GM21529 (cell line): ENCODE results near the gene MRM2.

Experiments used
- ATAC-seq: cut with Tn5 transposase; IDR thresholded peaks from one replicate; pipeline ENCODE4 v1.9.1; 2021; ENCODE audit not compliant: unreplicated experiment

The MRM2 gene

GRCh38 chr7:2225336-2225735 lies 16.7 kb downstream of the MRM2 start:
- ATAC-seq, result no peak

DNA sequence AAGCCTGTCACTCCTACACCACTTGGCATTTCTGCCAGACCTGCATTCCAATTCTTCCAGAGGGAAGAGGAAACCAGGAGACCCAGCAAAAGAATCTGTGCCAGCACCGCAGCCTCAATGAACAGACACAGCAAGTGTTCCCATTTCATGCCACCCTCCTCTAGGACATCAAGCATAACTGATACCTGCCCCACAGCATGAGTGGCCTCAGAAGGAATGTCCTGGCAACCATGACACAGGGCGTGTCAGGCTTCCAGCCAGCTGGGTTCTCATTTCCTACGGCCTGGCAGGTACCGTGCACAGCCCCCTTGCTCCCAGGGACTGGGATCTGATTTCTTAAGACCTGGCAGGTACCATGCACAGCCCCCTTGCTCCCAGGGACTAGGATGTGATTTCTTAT lies 17.1 kb downstream of the MRM2 start:
- ATAC-seq, result no peak

GRCh38 chr7:2224491-2224928 lies 17.5 kb downstream of the MRM2 start:
- ATAC-seq, result no peak

- ATAC-seq, result no peak
Observed at GRCh38 chr7:2223321-2223720, 18.7 kb downstream of the MRM2 start.

- ATAC-seq, result no peak
Observed at GRCh38 chr7:2222516-2222915, 19.5 kb downstream of the MRM2 start.

DNA sequence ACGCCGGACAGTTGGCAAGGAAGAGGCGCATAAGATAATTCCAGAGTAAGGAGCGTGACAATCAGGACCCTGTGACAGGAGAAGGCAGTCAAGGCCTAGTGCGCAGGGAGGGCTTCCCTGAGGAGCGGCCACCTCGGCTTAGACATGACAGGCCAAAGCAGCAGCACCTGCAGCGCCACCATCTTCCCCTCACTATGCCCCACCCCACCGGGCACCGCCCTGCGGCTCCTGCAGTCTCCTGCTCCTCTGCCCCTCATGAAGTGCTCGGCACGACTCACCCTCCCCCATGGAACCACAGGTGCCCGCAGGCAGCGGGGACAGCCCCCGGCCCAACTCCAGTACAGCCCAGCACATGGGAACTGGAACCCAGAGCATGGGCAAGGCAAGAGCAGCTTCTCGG lies 21.1 kb downstream of the MRM2 start:
- ATAC-seq, result no peak

DNA sequence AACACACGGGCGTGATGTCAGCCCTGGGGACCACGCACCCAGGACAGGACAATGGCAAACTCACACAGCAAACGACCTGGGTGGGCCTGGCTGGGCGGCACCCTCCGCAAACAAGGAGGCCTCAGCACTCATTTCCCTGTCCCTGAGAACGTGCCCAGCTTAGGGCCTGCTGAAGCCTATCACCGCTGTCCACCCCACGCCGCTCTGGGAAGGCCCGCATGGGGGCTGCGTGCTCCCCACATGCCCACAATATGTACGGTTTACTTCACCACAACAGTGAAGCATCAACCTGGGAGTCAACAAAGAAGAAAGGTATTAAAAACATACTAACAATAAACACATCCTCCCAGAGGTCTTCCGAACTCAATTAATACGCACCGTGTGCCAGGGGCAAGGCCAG lies 21.5 kb downstream of the MRM2 start:
- ATAC-seq, result no peak

DNA sequence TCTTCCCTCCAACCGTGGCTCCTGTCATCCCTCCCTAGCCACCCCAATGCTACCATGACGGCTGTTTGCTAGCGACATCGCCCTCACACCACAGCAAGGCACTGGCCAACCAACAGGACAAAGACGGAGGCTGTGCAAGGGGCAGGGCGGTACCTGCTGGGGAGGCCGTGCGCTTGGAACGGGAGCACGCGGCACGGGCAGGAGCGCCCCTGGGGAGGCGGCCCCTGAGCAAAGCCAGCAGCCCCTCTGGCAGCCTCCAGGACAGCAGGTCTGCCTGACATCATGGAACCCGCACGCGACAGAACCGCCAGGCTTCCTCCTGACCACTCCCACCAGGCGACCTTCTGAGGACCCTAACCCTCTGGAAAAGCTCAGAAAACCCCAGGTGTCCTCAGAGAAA lies 22.0 kb downstream of the MRM2 start:
- ATAC-seq, result no peak

GRCh38 chr7:2219606-2220005 lies 22.4 kb downstream of the MRM2 start:
- ATAC-seq, result no peak

DNA sequence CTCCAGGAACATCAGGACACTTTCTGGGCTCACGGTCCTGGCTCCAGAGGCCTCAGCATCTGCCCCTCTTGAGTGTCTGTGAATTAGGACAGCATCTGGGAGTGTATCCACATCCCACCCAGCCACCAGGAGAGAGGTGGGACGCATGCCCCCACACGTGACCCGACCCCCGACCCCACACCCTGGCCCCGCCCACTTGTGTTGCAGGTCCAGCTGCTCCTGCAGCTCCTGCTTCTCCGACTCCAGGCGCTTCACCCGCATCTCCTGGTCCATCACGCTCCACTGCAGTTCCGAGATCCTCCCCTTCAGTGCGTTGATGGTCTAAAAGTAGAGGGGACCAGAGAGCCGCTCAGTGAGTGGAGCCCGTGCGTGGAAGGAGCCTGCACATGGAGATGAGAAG lies 22.9 kb downstream of the MRM2 start:
- no peak for ATAC-seq

- no peak for ATAC-seq
Observed at GRCh38 chr7:2218444-2218785, 23.6 kb downstream of the MRM2 start.

- no peak for ATAC-seq
Observed at GRCh38 chr7:2217716-2218443, 24.1 kb downstream of the MRM2 start.

DNA sequence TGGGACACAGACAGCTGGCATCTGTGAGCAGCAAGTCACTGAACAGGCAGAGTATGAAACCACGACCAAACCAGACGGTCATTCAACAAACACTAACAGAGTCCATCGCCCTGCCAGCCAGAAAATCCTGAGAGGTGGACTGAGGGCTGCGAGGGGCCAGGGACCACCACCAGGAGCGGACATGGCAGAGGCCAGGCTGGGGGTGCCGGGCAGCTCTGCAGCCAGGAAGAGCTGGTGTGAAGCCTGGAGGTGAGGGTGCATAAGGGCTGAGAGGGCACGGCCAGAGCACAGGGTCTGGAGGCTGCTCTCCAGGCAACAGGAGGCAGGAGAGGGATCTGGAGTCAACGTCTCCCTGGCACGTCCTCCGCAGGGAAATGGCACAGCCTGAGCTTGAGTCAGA lies 24.8 kb downstream of the MRM2 start:
- no peak for ATAC-seq

DNA sequence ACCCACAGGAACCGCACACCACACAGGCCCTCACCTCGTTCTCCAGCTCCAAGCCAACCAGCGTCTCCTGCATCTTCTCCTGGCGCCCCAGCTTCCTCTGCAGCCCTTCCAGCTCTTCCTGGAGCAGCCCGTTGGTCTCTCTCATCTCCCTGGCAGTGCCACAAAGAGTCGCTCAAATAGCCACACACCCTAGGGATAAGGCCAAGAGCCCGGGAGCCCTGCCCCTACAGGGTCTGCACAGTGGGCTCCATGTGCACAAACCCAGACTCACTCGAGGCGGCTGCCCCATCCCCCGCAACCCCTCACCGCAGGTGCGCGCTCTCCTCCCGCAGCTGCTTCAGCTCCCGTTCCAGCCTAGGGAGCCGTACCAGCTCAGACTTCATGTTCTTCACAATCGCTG lies 26.2 kb downstream of the MRM2 start:
- no peak for ATAC-seq

GRCh38 chr7:2214636-2215035 lies 27.4 kb downstream of the MRM2 start:
- no peak for ATAC-seq

DNA sequence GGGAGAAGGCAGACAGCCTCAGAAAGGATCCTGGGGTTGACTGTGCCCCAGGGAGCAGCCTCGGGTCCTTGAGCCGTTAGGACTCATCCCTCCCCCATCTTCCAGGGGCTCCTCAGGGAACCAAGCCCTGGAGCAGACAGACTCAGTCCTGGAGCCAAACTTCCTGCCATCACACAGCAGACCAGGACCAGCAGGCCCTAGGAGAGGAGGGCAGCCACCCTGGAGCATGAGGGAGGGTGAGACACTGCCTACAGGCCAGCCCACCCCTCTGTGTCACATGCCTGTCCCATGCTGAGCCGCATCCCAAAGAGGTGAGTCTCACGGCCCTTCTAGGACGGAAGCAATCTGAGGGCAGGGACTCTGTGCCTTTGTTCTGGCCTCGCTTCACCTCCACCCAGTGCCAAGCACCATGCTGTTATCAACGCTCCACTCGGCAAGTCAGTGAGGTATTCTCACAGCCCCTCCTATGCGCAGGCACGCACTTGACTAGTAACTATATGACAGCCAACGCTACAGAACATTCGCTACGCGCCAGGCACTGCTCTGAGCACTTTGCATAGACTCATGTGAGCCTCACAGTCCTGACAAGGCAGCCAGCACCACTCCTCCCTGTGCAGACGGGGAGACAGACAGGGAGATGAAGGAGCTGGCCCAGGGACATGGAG lies 28.3 kb downstream of the MRM2 start:
- no peak for ATAC-seq

GRCh38 chr7:2212906-2213305 lies 29.1 kb downstream of the MRM2 start:
- no peak for ATAC-seq

DNA sequence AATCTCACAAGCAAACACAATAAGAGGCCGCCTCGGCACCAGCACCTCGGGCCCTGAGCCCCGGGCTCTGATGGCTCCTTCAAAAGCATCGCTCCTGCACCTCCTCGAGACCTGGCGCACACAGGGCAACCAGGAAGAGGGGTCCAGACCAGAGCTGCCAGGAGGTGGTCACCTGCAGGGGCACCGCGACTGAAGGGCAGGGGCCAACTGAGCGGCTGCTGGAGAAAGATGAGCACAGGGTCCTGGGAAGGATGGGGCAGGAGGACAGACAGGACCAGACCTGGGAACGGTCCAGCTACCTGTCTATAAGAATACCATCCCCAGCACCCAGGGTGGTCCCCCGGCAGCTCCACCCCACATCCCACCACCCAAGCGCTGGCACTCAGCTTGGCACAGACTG lies 30.1 kb downstream of the MRM2 start:
- no peak for ATAC-seq

GRCh38 chr7:2211259-2211880 lies 30.6 kb downstream of the MRM2 start:
- ATAC-seq, result no peak

DNA sequence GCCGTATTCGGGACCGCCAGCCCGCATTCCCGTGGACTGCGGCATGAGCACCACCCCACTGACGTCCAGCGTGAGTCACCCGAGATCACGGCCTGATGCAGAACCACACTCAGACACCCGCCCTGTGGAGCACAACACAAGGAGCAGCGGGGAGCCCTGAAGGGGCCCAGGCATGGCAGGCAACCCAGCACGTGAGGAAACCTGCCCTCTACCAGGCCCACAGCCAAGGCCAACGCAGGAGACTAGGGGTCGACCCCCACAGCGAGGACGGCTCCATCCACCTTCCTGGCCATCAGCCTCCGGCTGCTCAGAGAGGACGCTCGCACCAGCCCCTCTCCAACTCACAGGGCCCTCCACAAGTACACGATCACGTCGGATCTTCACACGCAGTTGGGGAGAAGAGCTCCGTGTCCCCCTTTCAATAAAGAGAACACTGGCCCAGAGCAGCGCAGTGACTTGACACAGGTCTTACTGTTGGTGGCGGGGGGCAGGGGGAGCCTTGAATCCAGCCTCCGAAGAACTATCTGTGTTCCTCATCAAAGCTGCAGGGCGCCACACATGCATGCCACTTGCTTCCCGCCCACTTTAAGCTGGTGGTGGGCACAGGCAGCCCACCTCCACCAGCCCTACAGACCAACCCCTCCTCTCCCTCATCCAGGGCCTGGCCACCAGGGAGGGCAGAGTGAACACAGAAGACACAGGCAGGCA lies 31.3 kb downstream of the MRM2 start:
- ATAC-seq, result no peak

GRCh38 chr7:2209961-2210323 lies 32.1 kb downstream of the MRM2 start:
- ATAC-seq, result no peak
